Stomach (tissue), 4 donors: Measurements from ENCODE around the gene ZFP36L2.

Experiments
- CTCF ChIP-seq, 7 experiments: fragments of 450-650 bp in 4 of 7; fragments of 200-600 bp in 3 of 7; sonication (generic) in 3 of 7; IDR thresholded peaks; one replicate each; pipeline ENCODE4 v1.5.1; 2016 to 2019; ENCODE audit warnings: antibody characterized with exemption in 7 of 7, control low read depth in 2 of 7, mild to moderate bottlenecking in 1 of 7
- EP300 ChIP-seq: sonication (generic); formaldehyde crosslinking; IDR thresholded peaks from one replicate; pipeline ENCODE4 v1.6.1; 2017; ENCODE audit warnings: antibody characterized with exemption
- POLR2A ChIP-seq, 4 donors: fragments of 450-650 bp; IDR thresholded peaks; one replicate each; pipeline ENCODE4 v1.6.1; 2016; ENCODE audit warnings: antibody characterized with exemption in 4 of 4, control low read depth in 2 of 4, mild to moderate bottlenecking in 1 of 4, moderate library complexity in 1 of 4

- no peak for TF ChIP-seq EP300
- TF ChIP-seq POLR2A (IDR thresholded peaks at IDR 0.05), result no peak
- TF ChIP-seq CTCF (IDR thresholded peaks at IDR 0.05), result no peak
These were observed 24.9 kb downstream of the ZFP36L2 start for GRCh38 chr2:43201497-43201896.
